ENCODE measurements around the gene SYTL1. TPM values are rescaled to one million over a fixed set of nuclear protein-coding genes. Genes with fewer than 3 reads are reported as not detected.

SYTL1 gene
- total RNA-seq, 1 experiment from 2014 or later: 75.9 TPM

DNA sequence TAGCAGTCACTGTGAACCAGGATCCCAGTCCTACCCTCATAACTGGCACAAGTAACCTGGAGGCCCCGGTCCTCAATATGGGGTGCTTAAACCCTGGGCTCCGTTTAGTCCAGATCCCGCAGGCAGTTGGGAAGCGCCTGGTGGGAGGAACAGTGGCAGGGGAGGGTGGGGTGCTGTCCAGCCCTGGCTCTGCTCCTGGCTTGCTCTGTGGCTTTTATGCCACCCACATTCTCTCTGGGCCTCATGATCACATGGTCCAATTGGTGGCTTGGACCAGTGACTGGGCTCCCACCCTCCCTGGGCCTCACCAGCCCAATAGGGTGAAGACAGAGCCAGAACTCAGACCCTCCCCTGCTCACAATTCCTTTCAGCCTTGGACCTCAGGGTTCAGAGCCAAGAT is 38.4 kb downstream of the SYTL1 start:
- POLR2A ChIA-PET: no interaction called here

More for the DNA sequence above, 38.4 kb downstream of the SYTL1 start:
- Histone ChIP-seq H2AFZ (ENCODE audit: low read depth, low read length, poor library complexity, severe bottlenecking) (no peak overlapping the region), H3K4me2 (ENCODE audit: low read length) (no peak overlapping the region), H3K79me2 (ENCODE audit: insufficient read depth, low read length) (no peaks in the 10 kb centered on the region), H4K20me1 (ENCODE audit: insufficient read depth) (no peaks in the 10 kb centered on the region), H3K27me3 (ENCODE audit: insufficient read depth, low read length) (no peaks in the 10 kb centered on the region), H3K9me3 (ENCODE audit: control insufficient read depth in 1 of 2, insufficient read depth in 1 of 2, low read depth in 1 of 2, low read length in 2 of 2) (no peaks in the 10 kb centered on the region), H3K9me2 (ENCODE audit: insufficient read depth) (no peaks in the 10 kb centered on the region), H3K4me1 (ENCODE audit: control insufficient read depth in 1 of 2, insufficient read depth in 2 of 2, low read length in 2 of 2) (peaks cover 11 to 50% of the 10 kb centered on the region in 2 experiments), H3K36me3 (ENCODE audit: control insufficient read depth in 1 of 2, insufficient read depth in 2 of 2, low read length in 2 of 2) (no peaks in the 10 kb centered on the region), H3K27ac (ENCODE audit: low read depth, low read length) (no peak overlapping the region), H3K4me3 (replicated peaks in 1 of 2; ENCODE audit: low read depth in 1 of 2, low read length in 2 of 2) (no peak overlapping the region), H3K9ac (ENCODE audit: low read length) (no peak overlapping the region)
- ChIA-PET CTCF (no interaction called here), RAD21 (ENCODE audit: low non-redundant PET in 1 of 2, low total read pairs in 2 of 2, uncharacterized antibody in 2 of 2, unreplicated experiment in 2 of 2) (no interaction called here)
- intact Hi-C loops (cut with micrococcal nuclease): no loop called here
- ATAC-seq (no peak), DNase-seq (ENCODE audit: low read depth, low spot score) (no peak)
- TF ChIP-seq SRF (IDR thresholded peaks at IDR 0.05; ENCODE audit: low read depth) (no peak), ELF1 (IDR thresholded peaks at IDR 0.05; ENCODE audit: borderline replicate concordance, low read depth) (no peak), EZH2phosphoT487 (IDR thresholded peaks at IDR 0.05; ENCODE audit: borderline replicate concordance) (no peak), TCF7L2 (IDR thresholded peaks at IDR 0.05; ENCODE audit: borderline replicate concordance, extremely low read depth, insufficient read depth, insufficient read length) (no peak), FOSL1 (IDR thresholded peaks at IDR 0.05; ENCODE audit: low read depth) (no peak), EZH2 (IDR thresholded peaks at IDR 0.05) (no peak), YY1 (IDR thresholded peaks at IDR 0.05; ENCODE audit: extremely low read depth, insufficient replicate concordance, low read depth, low read length) (no peak), ZNF274 (IDR thresholded peaks at IDR 0.05; ENCODE audit: low read depth, low read length) (no peak), SIN3A (IDR thresholded peaks at IDR 0.05; ENCODE audit: low read depth) (no peak), RAD21 (IDR thresholded peaks at IDR 0.05; ENCODE audit: low read depth) (no peak), JUND (IDR thresholded peaks at IDR 0.05) (no peak)
- TF ChIP-seq, protein P1, sequence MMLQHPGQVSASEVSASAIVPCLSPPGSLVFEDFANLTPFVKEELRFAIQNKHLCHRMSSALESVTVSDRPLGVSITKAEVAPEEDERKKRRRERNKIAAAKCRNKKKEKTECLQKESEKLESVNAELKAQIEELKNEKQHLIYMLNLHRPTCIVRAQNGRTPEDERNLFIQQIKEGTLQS (IDR thresholded peaks at IDR 0.05): no peak
- TF ChIP-seq, protein P2, sequence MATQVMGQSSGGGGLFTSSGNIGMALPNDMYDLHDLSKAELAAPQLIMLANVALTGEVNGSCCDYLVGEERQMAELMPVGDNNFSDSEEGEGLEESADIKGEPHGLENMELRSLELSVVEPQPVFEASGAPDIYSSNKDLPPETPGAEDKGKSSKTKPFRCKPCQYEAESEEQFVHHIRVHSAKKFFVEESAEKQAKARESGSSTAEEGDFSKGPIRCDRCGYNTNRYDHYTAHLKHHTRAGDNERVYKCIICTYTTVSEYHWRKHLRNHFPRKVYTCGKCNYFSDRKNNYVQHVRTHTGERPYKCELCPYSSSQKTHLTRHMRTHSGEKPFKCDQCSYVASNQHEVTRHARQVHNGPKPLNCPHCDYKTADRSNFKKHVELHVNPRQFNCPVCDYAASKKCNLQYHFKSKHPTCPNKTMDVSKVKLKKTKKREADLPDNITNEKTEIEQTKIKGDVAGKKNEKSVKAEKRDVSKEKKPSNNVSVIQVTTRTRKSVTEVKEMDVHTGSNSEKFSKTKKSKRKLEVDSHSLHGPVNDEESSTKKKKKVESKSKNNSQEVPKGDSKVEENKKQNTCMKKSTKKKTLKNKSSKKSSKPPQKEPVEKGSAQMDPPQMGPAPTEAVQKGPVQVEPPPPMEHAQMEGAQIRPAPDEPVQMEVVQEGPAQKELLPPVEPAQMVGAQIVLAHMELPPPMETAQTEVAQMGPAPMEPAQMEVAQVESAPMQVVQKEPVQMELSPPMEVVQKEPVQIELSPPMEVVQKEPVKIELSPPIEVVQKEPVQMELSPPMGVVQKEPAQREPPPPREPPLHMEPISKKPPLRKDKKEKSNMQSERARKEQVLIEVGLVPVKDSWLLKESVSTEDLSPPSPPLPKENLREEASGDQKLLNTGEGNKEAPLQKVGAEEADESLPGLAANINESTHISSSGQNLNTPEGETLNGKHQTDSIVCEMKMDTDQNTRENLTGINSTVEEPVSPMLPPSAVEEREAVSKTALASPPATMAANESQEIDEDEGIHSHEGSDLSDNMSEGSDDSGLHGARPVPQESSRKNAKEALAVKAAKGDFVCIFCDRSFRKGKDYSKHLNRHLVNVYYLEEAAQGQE (IDR thresholded peaks at IDR 0.05; ENCODE audit: low read depth): no peak
- TF ChIP-seq, protein P3, sequence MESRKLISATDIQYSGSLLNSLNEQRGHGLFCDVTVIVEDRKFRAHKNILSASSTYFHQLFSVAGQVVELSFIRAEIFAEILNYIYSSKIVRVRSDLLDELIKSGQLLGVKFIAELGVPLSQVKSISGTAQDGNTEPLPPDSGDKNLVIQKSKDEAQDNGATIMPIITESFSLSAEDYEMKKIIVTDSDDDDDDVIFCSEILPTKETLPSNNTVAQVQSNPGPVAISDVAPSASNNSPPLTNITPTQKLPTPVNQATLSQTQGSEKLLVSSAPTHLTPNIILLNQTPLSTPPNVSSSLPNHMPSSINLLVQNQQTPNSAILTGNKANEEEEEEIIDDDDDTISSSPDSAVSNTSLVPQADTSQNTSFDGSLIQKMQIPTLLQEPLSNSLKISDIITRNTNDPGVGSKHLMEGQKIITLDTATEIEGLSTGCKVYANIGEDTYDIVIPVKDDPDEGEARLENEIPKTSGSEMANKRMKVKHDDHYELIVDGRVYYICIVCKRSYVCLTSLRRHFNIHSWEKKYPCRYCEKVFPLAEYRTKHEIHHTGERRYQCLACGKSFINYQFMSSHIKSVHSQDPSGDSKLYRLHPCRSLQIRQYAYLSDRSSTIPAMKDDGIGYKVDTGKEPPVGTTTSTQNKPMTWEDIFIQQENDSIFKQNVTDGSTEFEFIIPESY (IDR thresholded peaks at IDR 0.05; ENCODE audit: extremely low read depth, insufficient replicate concordance, low read length): no peak
- TF ChIP-seq, protein P4, sequence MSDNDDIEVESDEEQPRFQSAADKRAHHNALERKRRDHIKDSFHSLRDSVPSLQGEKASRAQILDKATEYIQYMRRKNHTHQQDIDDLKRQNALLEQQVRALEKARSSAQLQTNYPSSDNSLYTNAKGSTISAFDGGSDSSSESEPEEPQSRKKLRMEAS (IDR thresholded peaks at IDR 0.05): no peak
- no TSS peak for BruUV-seq (replicated peaks)
